Measurements from ENCODE around the gene DHRS13. TPM values are rescaled to one million over a fixed set of nuclear protein-coding genes. Genes with fewer than 3 reads are reported as not detected.
"Not testable (repeated sequence)": the region's sequence is repeated elsewhere in the genome, so short reads cannot be mapped to it uniquely, and the experiment has no call there.

DHRS13 gene
- total RNA-seq, 4 donors from 2014 or later: 15.1 to 26.8 (median 20.2) TPM

DNA sequence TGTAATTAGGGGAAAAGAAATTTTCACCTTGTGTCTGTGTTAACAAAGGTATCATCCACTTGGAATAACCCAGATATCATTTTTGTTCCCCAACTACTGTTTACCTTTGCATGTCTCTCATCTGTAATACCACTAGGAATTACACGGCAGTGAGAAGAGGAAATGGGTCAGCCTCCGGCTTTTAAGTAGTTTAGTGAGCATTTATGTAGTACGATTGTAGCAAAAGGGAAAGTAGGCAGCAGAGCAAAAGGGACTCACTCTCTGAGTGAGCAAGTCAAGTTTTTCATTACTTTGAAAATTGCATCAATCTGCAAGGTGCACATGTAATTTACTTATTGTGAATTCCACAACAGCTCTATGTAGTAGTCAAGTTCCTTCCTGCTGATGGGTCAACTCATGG lies 37.3 kb upstream of the DHRS13 start:
- Histone ChIP-seq H3K27me3 (no peaks in the 10 kb centered on the region), H3K9me3 (no peaks in the 10 kb centered on the region), H3K27ac (no peak overlapping the region), H3K4me3 (no peak overlapping the region), H3K4me1 (peaks cover 57% of the 10 kb centered on the region), H3K36me3 (peaks cover 9% of the 10 kb centered on the region)
- DNase-seq (ENCODE audit: low spot score in 2 of 2): no peak
- WGBS: 61% methylated on average over 3 of the region's 3 CpGs
- no peak for TF ChIP-seq EP300 (IDR thresholded peaks at IDR 0.05)
- TF ChIP-seq POLR2A (IDR thresholded peaks at IDR 0.05): no peak

DNA sequence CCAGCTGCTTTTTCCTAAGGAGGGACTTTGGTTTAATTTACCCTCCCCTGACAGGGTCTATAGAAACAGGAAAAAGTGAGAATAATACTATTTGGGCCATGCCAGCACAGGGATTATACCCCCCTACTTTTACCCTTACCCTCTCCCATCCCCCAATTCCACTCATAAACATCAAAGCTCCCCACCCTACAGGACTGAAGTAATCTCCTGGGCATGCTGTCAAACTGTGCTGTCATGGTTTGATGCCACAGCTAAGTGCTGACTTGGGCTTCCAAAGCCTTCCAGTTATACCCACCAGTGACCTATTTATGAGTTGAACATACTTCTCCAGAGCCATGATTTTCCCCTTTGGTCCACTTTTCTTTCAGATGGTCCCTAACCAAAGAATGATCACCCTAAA lies 35.7 kb upstream of the DHRS13 start:
- DNase-seq (ENCODE audit: low spot score in 2 of 2): no peak
- H3K27ac ChIP-seq: no peak overlapping the region
- H3K4me3 ChIP-seq: no peak overlapping the region
- H3K27me3 ChIP-seq: no peaks in the 10 kb centered on the region
- no peaks in the 10 kb centered on the region for H3K9me3 ChIP-seq
- H3K36me3 ChIP-seq: peaks cover 8% of the 10 kb centered on the region
- H3K4me1 ChIP-seq: peaks cover 51% of the 10 kb centered on the region
- no peak for TF ChIP-seq EP300 (IDR thresholded peaks at IDR 0.05)
- no peak for TF ChIP-seq POLR2AphosphoS5 (IDR thresholded peaks at IDR 0.05)
- TF ChIP-seq, protein P1, sequence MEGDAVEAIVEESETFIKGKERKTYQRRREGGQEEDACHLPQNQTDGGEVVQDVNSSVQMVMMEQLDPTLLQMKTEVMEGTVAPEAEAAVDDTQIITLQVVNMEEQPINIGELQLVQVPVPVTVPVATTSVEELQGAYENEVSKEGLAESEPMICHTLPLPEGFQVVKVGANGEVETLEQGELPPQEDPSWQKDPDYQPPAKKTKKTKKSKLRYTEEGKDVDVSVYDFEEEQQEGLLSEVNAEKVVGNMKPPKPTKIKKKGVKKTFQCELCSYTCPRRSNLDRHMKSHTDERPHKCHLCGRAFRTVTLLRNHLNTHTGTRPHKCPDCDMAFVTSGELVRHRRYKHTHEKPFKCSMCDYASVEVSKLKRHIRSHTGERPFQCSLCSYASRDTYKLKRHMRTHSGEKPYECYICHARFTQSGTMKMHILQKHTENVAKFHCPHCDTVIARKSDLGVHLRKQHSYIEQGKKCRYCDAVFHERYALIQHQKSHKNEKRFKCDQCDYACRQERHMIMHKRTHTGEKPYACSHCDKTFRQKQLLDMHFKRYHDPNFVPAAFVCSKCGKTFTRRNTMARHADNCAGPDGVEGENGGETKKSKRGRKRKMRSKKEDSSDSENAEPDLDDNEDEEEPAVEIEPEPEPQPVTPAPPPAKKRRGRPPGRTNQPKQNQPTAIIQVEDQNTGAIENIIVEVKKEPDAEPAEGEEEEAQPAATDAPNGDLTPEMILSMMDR (IDR thresholded peaks at IDR 0.05): no peak
- TF ChIP-seq POLR2A (IDR thresholded peaks at IDR 0.05): no peak

DNA sequence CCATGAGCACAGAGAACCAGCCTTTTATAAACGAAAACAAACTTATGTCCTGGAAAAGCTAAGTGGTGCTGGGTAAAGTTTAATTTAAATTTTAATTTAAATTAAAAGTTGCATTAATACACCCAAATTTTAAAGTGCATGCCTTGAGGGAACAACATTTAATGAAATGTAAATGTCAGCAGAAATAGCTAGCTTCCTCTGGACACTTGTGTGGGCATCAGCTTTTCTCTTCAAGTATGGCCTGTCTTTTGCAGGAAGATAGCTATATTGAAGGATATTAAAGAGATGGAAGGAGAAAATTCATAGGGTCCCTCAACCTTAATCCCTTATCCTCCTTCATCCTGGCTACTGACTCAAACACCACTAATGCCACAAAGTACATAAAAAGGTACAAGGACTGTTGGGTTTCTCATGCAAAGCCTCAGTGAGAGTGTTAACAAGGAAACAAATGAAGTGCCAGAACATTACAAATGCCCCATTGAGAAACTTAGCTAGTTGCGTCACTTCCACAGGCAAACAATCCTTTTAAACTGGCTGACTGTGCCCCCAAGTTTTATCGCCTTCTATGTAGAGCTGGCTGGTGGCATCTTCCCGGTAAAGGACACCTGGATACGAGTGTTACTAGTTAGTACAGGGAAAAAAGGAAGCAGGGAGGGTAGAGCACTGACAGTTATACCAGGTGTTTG lies 34.3 kb upstream of the DHRS13 start:
- H3K27ac ChIP-seq: no peak overlapping the region
- whole genome bisulfite sequencing: 58% methylated on average over 5 of the region's 5 CpGs
- no peaks in the 10 kb centered on the region for H3K27me3 ChIP-seq
- no peak for DNase-seq (ENCODE audit: low spot score in 2 of 2)
- no peak for TF ChIP-seq EP300 (IDR thresholded peaks at IDR 0.05)
- no peak for TF ChIP-seq POLR2A (IDR thresholded peaks at IDR 0.05)
- TF ChIP-seq, protein P1 (IDR thresholded peaks at IDR 0.05): no peak
- TF ChIP-seq POLR2AphosphoS5 (IDR thresholded peaks at IDR 0.05): no peak
- no peaks in the 10 kb centered on the region for H3K36me3 ChIP-seq
- no peaks in the 10 kb centered on the region for H3K9me3 ChIP-seq
- H3K4me1 ChIP-seq: peaks cover 51% of the 10 kb centered on the region
- no peak overlapping the region for H3K4me3 ChIP-seq

DNA sequence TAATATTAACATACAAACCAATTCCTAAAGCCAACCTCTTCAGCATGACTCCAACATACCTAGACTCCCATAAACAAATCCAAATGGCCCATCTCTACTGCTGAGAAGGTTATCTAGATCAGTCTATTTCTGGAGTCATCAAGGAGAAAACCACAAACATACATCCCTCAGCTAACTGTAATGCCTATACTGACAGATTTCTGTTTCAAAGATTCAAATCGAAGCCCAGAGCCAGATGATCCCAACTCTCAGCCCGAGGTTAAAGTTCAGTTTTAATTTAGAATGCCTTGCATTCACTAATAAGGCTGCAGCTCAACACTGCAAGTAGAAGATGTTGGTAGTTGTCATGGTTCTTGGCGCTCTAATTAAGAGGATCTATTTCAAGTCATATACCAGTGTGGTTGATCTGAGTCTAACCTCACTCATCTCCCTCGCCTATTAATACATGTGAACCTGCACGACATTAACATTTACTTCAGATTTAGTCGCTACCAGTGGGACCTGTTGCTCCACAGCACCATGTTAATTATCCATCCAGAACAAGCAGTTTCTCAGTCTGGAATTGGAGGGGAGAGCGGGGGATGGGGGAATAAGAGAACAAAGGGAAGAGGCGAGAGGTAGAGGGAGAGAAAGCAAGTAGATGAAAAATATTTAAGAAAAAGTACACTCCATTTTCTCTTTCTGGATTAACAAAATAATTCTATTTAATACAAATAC lies 33.0 kb upstream of the DHRS13 start:
- no peaks in the 10 kb centered on the region for H3K27me3 ChIP-seq
- peaks cover 43% of the 10 kb centered on the region for H3K4me1 ChIP-seq
- H3K4me3 ChIP-seq: no peak overlapping the region
- no peak overlapping the region for H3K27ac ChIP-seq
- WGBS: 95% methylated on average over 8 of the region's 8 CpGs
- no peaks in the 10 kb centered on the region for H3K9me3 ChIP-seq
- H3K36me3 ChIP-seq: no peaks in the 10 kb centered on the region
- TF ChIP-seq, protein P1 (IDR thresholded peaks at IDR 0.05): no peak
- TF ChIP-seq EP300 (IDR thresholded peaks at IDR 0.05) (no peak), POLR2A (IDR thresholded peaks at IDR 0.05) (no peak), POLR2AphosphoS5 (IDR thresholded peaks at IDR 0.05) (no peak)
- DNase-seq (ENCODE audit: low spot score in 2 of 2): no peak

DNA sequence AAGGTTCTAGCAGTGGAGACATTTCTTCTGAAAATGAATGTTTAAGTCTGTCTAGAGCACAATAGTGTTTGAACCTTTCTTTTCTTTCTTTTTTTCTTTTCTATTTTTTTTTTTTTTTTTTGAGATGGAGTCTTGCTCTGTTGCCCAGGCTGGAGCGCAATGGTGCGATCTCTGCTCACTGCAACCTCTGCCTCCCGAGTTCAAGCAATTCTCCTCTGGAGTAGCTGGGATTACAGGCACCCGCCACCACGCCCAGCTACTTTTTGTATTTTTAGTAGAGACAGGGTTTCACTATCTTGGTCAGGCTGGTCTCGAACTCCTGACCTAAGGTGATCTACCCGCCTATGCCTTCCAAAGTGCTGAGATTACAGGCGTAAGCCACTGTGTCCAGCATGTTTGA lies 31.6 kb upstream of the DHRS13 start:
- H3K27me3 ChIP-seq; H3K27ac ChIP-seq; H3K4me3 ChIP-seq; DNase-seq (ENCODE audit: low spot score in 2 of 2); H3K36me3 ChIP-seq; H3K9me3 ChIP-seq: not testable (repeated sequence)
- WGBS: 97% methylated on average over 8 of the region's 8 CpGs
- peaks cover 30% of the 10 kb centered on the region for H3K4me1 ChIP-seq

DNA sequence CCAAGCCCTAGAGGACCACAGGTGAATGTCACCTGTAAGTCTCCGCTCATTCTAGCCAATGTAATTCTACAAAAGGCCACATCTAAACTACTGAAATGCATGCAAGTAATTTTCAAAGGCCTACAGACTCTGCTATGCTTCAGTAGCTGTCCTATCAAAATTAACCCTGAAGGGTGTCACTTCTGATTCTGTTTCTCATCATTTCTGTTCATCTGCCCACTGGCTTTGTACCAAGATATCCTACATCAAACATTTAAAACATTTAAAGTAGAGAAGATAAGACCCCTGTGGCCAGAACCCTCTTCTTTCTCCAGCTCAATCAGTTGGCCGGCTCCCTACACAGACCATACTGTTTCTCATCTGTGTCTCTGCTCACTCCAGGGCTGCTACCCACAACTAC lies 26.9 kb upstream of the DHRS13 start:
- no peaks in the 10 kb centered on the region for H3K4me1 ChIP-seq
- WGBS: 95% methylated on average over 2 of the region's 2 CpGs
- H3K27me3 ChIP-seq: no peaks in the 10 kb centered on the region
- H3K9me3 ChIP-seq: no peaks in the 10 kb centered on the region
- H3K4me3 ChIP-seq: no peak overlapping the region
- H3K27ac ChIP-seq: no peak overlapping the region
- TF ChIP-seq POLR2A (IDR thresholded peaks at IDR 0.05) (no peak), EP300 (IDR thresholded peaks at IDR 0.05) (no peak), POLR2AphosphoS5 (IDR thresholded peaks at IDR 0.05) (no peak)
- TF ChIP-seq, protein P1 (IDR thresholded peaks at IDR 0.05): no peak
- no peak for DNase-seq (ENCODE audit: low spot score in 2 of 2)
- H3K36me3 ChIP-seq: peaks cover 4% of the 10 kb centered on the region
